Measurements from ENCODE around the gene IGFBP7. TPM values are rescaled to one million over a fixed set of nuclear protein-coding genes. Genes with fewer than 3 reads are reported as not detected.

Gene IGFBP7
- total and polyA plus RNA-seq, 2 of the 8 experiments (the other 6 are each of a cell fraction or from before 2014, with no cell fraction given) = 0.17 to 0.48 TPM

GRCh38 chr4:57159866-57160265 lies 49.7 kb upstream of the IGFBP7 start (continued):
- TF ChIP-seq BRCA1 (IDR thresholded peaks at IDR 0.05; ENCODE audit: low read depth, low read length) (no peak), MAX (IDR thresholded peaks at IDR 0.05) (no peak)
